Effector memory CD8-positive, alpha-beta T cell (primary cell): ENCODE data around the gene GMPPA.

Source experiments
- ATAC-seq: fragments of 150-1000 bp; cut with Tn5 transposase; replicated peaks from 2 replicates; pipeline ENCODE4 v1.10.0; 2021; ENCODE audit warnings: mild to moderate bottlenecking, moderate library complexity
- DNase-seq, 3 experiments: peaks; one replicate each; pipeline ENCODE4 v3.0.0; 2021
- H3K27ac Mint-ChIP-seq, 2 donors: one replicate each; pipeline ENCODE4 v1.8.0; 2022; ENCODE audit warnings: mild to moderate bottlenecking in 2 of 2, mixed read lengths in 2 of 2, moderate library complexity in 2 of 2
- H3K27me3 Mint-ChIP-seq, 2 donors: one replicate each; pipeline ENCODE4 v1.8.0; 2022; ENCODE audit warnings: mixed read lengths in 2 of 2
- H3K36me3 Mint-ChIP-seq: one replicate; pipeline ENCODE4 v1.8.0; 2022; ENCODE audit warnings: mild to moderate bottlenecking, moderate library complexity, mixed read lengths; ENCODE audit not compliant: insufficient read depth
- H3K4me1 Mint-ChIP-seq, 2 donors: one replicate each; pipeline ENCODE4 v1.8.0; 2022; ENCODE audit warnings: low read depth in 2 of 2, mixed read lengths in 2 of 2
- H3K4me3 Mint-ChIP-seq, 2 donors: one replicate each; pipeline ENCODE4 v1.8.0; 2022; ENCODE audit warnings: mild to moderate bottlenecking in 2 of 2, mixed read lengths in 2 of 2, moderate library complexity in 2 of 2
- H3K9me3 Mint-ChIP-seq, 2 donors: one replicate each; pipeline ENCODE4 v1.8.0; 2022; ENCODE audit warnings: mixed read lengths in 2 of 2
- total RNA-seq, 9 experiments: gene quantifications; one replicate each; lab custom pipeline; 2026; lab: John Stamatoyannopoulos, UW

GMPPA gene
- 22.2 to 55.7 (median 37.3) reads per million in 9 experiments for total RNA-seq

DNA sequence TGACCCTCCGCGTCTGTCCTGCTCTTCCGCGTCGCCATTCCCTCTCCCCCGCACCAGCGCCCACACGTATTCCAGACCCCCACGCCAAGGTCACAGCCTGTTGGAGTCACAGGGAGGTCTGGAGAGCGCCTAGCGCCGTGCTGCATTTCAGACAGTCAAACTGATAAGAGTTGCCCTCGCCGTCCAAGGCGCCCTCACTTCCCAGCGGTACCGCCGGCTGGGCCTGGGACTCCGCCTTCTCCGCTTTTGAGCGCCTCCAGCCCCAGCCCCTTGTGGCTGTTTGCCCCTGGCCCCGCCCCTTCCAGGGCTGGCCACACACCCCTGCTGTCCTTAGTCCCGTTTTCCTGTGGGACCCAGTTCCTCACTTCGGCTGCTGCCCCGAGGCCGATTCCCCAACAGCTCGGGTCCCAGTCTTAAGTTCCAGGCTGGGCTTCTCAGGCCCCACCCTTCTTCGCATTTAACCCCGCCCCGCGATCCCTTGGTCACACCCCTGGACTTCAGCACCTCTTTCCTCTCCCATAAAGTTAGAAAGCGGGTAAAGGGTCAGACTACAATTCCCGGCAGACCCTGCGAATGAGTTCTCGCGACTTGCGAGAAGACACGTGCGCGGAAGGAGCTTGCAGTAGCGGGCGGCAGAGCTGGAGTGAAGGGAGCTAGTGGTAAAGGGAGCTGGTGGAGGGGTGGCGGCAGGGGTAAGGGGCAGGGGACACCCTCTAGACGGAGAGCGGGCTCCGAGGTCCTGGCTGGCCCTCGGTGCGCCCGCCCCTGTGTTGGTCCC is at the start of gene GMPPA:
GMPPA (plus strand) TSS at position 612 of the 778 bp plus-strand sequence. CDS start 1,085 bp downstream, outside the sequence.
- peak within 1 kb of the TSS; percentile 55 to 87 for H3K27ac Mint-ChIP-seq
- peak within 1 kb of the TSS; percentile 94 to 97 for H3K4me3 Mint-ChIP-seq
- H3K9me3 Mint-ChIP-seq: no peaks in the 10 kb centered on the region
- DNase-seq (peak; percentile 87 to 92 (median 88)), ATAC-seq (peak; percentile 94)
- H3K36me3 Mint-ChIP-seq: peaks cover 5% of the 10 kb centered on the region
- H3K4me1 Mint-ChIP-seq: peaks cover 33 to 42% of the 10 kb centered on the region in 2 donors
- peaks cover 27 to 54% of the 10 kb centered on the region in 2 donors for H3K27me3 Mint-ChIP-seq

- no peaks in the 10 kb centered on the region for H3K36me3 Mint-ChIP-seq
- H3K4me1 Mint-ChIP-seq: peaks cover 0 to 2% of the 10 kb centered on the region in 2 donors
- no peaks in the 10 kb centered on the region for H3K9me3 Mint-ChIP-seq
- H3K4me3 Mint-ChIP-seq: peak overlapping the region in 1 of 2 donors; percentile 17
- H3K27me3 Mint-ChIP-seq: peaks cover 57 to 72% of the 10 kb centered on the region in 2 donors
- ATAC-seq (no peak), DNase-seq (no peak)
- H3K27ac Mint-ChIP-seq: no peak overlapping the region
Observed at GRCh38 chr2:219449609-219450008, 49.1 kb upstream of the GMPPA start.

GRCh38 chr2:219451661-219452360 is 46.9 kb upstream of the GMPPA start:
- DNase-seq: no peak
- ATAC-seq: no peak
- peaks cover 47 to 66% of the 10 kb centered on the region in 2 donors for H3K27me3 Mint-ChIP-seq
- peaks cover 0 to 2% of the 10 kb centered on the region in 2 donors for H3K4me1 Mint-ChIP-seq
- H3K4me3 Mint-ChIP-seq: no peak overlapping the region
- no peaks in the 10 kb centered on the region for H3K36me3 Mint-ChIP-seq
- no peaks in the 10 kb centered on the region for H3K9me3 Mint-ChIP-seq
- H3K27ac Mint-ChIP-seq: no peak overlapping the region

DNA sequence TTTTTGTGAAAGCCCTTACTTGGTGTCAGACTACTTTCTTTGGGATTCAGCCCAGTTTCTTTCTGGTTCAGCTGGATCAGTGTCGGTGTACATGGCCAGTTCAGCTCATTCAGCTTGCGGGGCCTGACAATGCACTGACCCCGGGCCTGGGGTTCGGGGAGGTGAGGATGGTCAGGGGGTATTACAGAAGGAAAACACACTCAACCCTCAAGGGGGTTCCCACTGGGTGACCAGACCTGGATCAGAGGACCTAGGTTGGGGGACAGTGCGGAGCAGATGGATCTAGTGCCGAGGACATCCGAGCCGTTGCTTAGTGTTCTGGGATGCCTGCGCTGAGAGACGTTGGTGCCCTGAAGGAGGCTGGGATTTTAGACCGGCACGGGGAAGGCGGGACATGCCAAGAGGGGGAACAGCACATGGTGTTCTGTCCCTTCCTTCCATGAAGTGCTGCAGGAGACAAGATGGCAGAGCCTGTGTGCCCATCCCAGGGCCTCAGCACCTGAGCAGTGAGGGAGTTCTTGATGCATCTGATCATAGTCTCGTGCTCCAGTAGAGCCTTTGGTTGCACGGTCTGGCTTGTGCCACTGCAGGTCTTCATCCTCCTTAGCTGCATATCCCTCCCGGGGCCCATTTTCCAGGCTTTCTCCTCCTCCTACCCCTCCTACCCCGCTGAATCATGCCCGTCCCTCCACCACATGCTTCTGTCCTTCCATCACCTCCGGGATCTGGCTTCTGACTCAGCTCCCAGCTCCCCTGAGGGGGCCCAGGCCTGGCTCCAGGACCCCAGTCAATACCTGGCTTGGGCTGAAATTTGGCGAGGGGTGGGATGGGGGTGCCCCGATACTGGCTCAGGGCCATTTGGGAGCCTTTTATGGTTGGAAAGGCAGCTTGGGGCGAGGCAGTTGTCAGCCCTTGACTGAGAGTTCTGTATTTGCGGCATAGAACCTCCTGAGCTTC is 46.1 kb upstream of the GMPPA start:
- H3K36me3 Mint-ChIP-seq: no peaks in the 10 kb centered on the region
- H3K4me1 Mint-ChIP-seq: peaks cover 0 to 2% of the 10 kb centered on the region in 2 donors
- no peak for DNase-seq
- H3K27me3 Mint-ChIP-seq: peaks cover 39 to 59% of the 10 kb centered on the region in 2 donors
- no peak overlapping the region for H3K27ac Mint-ChIP-seq
- H3K9me3 Mint-ChIP-seq: no peaks in the 10 kb centered on the region
- ATAC-seq: no peak
- H3K4me3 Mint-ChIP-seq: no peak overlapping the region

DNA sequence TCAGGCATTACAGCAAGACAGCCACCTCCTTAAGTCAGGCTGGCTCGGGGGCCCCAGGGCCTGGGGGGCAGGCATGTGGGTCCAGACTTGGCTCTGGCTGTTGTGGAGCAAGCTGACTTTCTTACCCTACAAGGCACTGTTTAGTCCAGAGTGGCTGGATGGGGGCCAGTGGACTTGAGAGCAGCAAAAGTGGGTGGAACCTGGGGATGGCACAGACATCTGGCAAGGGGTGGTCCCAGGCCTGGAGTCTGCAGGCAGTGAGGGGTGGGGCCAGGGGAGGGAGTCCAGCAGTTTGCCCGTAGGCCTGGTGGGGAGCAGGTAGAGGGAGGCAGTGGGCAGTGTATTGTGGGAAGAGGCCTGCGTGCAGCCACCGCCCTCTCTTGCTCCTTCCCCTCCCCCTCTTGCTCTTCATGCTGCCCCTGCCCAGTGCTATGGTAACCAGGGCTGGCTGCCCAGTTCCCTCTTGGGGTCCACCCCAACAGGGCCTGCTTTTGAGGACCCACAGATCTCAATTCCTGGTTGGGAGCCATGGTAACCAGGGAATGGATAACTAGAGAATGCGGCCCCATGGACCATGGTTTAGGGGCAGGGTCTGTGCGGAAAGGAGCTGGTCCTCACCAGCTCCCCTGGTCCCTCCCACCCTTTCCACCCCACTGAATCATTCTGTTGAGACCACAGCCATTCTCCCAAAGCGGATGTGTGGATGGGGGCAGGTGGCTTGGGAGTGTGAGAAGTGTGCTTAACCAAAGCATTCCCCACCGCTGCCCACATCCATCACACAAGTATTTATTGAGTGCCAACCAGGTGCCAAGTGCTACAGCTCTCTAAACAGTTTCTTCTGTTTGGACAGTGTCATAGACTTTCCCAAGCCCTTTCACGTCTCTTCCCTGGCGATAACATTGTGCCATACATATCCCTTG is 44.8 kb upstream of the GMPPA start:
- DNase-seq (no peak), ATAC-seq (no peak)
- H3K27me3 Mint-ChIP-seq: peaks cover 41 to 60% of the 10 kb centered on the region in 2 donors
- no peak overlapping the region for H3K27ac Mint-ChIP-seq
- H3K4me1 Mint-ChIP-seq: peaks cover 0 to 2% of the 10 kb centered on the region in 2 donors
- no peaks in the 10 kb centered on the region for H3K9me3 Mint-ChIP-seq
- H3K36me3 Mint-ChIP-seq: no peaks in the 10 kb centered on the region
- no peak overlapping the region for H3K4me3 Mint-ChIP-seq

DNA sequence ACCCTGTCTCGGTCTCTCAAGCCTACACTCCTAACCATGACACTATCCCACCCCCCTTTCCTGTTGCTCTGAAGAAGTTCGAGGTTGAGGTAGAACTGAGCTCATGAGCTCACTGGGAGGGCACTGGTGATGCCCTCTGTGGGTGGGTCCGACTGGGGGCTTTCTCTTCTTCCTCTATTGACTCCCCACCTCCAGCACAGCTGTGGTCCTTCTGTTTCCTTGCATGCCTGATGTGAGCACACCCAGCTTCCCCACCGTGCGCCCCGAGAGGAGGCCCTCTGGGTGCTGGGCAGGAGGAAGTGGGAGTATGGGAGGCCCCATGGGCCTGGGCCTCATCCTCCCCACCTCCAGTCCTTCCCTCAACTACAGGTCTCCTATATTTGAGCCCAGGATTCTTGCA is 43.1 kb upstream of the GMPPA start:
- no peak overlapping the region for H3K27ac Mint-ChIP-seq
- ATAC-seq (no peak), DNase-seq (no peak)
- H3K27me3 Mint-ChIP-seq: peaks cover 29 to 51% of the 10 kb centered on the region in 2 donors
- H3K9me3 Mint-ChIP-seq: no peaks in the 10 kb centered on the region
- no peaks in the 10 kb centered on the region for H3K36me3 Mint-ChIP-seq
- H3K4me1 Mint-ChIP-seq: no peaks in the 10 kb centered on the region
- no peak overlapping the region for H3K4me3 Mint-ChIP-seq

DNA sequence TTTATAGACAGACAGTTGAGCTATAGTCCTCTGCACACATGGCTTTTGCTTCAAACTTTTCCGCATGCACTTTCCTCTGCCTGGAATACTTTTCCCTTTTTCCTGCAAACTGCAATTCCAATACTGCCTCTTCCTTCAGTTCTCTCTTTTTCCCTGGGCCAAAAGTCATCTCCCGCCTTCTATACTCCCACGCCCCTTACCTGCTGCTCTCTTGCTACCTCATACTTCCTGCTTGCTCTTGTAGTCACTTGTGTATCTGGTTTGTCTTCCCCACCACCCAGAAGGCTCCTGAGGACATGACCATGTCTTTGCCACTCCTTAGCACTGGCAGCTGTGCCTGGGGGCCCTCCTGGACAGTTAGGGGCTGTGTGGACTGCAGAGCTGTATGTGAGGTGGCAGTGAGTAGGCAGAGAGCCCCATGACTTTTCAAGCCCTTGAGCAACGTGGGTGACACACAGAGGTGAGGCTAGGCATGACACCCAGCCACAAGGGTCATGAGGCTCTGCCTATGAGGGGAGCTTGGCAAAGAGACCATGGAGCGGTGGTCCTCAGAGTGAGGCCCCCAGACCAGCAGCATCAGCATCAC is 40.8 kb upstream of the GMPPA start:
- ATAC-seq: peak; percentile 48
- Mint-ChIP-seq H3K9me3 (no peaks in the 10 kb centered on the region), H3K27me3 (peaks cover 14 to 37% of the 10 kb centered on the region in 2 donors), H3K4me1 (no peaks in the 10 kb centered on the region), H3K4me3 (no peak overlapping the region), H3K27ac (no peak overlapping the region), H3K36me3 (no peaks in the 10 kb centered on the region)
- DNase-seq: no peak

DNA sequence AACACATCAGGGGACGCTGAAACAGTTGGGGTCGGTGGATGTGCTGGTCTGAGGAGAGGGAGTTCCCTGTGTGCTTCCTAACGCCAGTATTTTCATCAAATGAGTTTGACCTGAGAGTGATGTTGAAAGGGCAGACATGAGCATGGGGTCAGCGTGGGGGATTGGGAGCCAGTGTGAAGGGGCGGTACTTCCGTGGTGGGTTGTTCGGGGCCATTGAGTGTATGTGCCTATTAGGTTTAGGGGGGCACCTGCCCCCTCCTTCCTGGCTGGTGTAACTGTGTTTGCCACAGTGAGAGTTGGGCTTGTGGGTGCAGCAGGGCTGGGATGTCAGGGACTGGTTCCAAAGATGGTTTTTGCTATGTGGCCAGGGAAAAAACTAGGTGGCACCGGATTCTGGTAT is 39.7 kb upstream of the GMPPA start:
- Mint-ChIP-seq H3K27me3 (peaks cover 6 to 31% of the 10 kb centered on the region in 2 donors), H3K4me1 (no peaks in the 10 kb centered on the region), H3K9me3 (no peaks in the 10 kb centered on the region), H3K27ac (no peak overlapping the region), H3K36me3 (no peaks in the 10 kb centered on the region), H3K4me3 (no peak overlapping the region)
- ATAC-seq (no peak), DNase-seq (no peak)

DNA sequence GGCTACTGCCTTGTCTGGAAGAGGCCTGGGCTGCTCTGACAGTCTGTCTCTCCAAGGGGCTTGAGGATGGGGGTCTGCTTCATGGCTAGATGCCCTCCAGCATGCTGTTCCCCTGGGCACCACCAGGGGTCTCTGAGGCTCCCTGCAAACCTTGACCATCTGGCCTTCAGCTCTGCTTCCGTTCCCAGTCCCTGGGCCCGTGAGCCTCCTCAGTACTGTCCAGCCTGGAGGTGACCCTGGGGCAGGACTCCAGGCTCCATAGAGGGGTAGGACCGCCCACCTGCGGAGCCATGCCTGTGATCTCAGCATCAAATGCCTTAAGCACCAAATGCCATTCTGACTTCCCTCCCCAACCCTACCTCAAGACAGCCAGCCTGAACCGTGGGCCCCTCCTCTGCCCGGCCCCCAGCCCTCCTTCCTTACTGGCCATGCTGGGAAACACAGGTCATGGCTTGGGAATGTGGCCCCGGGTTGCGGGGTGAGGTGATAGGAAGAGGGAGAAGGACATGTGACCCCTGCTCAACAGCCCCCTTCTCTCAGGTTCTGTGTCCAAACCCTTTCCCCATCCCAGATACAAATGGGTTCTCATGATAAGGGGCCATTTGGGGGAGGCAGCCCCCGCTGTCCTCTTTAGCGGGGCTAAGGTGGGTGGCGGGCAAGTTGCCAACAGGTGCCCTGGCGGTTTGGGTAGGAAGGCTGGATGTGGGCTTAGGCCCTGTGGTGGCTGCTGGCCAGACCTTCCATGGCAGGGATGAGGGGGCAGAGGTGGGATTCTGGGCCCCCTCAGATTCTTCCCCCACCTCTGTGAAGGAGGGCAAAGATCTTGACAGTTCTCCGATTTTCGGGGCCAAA is 39.0 kb upstream of the GMPPA start:
- DNase-seq: peak; percentile 29 to 35 (median 32)
- no peaks in the 10 kb centered on the region for H3K4me1 Mint-ChIP-seq
- H3K27me3 Mint-ChIP-seq: peaks cover 6 to 31% of the 10 kb centered on the region in 2 donors
- no peak for ATAC-seq
- no peaks in the 10 kb centered on the region for H3K36me3 Mint-ChIP-seq
- no peak overlapping the region for H3K4me3 Mint-ChIP-seq
- H3K9me3 Mint-ChIP-seq: no peaks in the 10 kb centered on the region
- H3K27ac Mint-ChIP-seq: no peak overlapping the region

- H3K4me3 Mint-ChIP-seq: no peak overlapping the region
- no peaks in the 10 kb centered on the region for H3K9me3 Mint-ChIP-seq
- no peak overlapping the region for H3K27ac Mint-ChIP-seq
- ATAC-seq: no peak
- no peaks in the 10 kb centered on the region for H3K36me3 Mint-ChIP-seq
- peaks cover 6 to 30% of the 10 kb centered on the region in 2 donors for H3K27me3 Mint-ChIP-seq
- DNase-seq: no peak
- no peaks in the 10 kb centered on the region for H3K4me1 Mint-ChIP-seq
Observed at GRCh38 chr2:219460424-219460926, 38.2 kb upstream of the GMPPA start.

- H3K36me3 Mint-ChIP-seq: no peaks in the 10 kb centered on the region
- H3K4me3 Mint-ChIP-seq: no peak overlapping the region
- H3K27ac Mint-ChIP-seq: no peak overlapping the region
- H3K9me3 Mint-ChIP-seq: no peaks in the 10 kb centered on the region
- ATAC-seq (no peak), DNase-seq (no peak)
- H3K27me3 Mint-ChIP-seq: peaks cover 6 to 24% of the 10 kb centered on the region in 2 donors
- H3K4me1 Mint-ChIP-seq: no peaks in the 10 kb centered on the region
Observed at GRCh38 chr2:219461047-219461514, 37.6 kb upstream of the GMPPA start.
